Measurements from ENCODE around the gene PSMD5.
A peak's percentile ranks its signal among the peaks of the same experiment; 100 is the strongest.

The PSMD5 gene

GRCh38 chr9:120867676-120868338, 25.1 kb upstream of the PSMD5 start:
- Histone ChIP-seq H3K27ac (ENCODE audit: poor library complexity, severe bottlenecking) (peak overlapping the region; percentile 14), H3K9me3 (ENCODE audit: severe bottlenecking) (no peaks in the 10 kb centered on the region), H3K27me3 (ENCODE audit: insufficient read depth, poor library complexity, severe bottlenecking) (no peaks in the 10 kb centered on the region), H3K4me1 (ENCODE audit: insufficient read depth, poor library complexity, severe bottlenecking) (peaks cover 5% of the 10 kb centered on the region), H3K36me3 (ENCODE audit: low read depth) (peaks cover 81% of the 10 kb centered on the region), H3K4me3 (ENCODE audit: severe bottlenecking) (no peak overlapping the region)
- TF ChIP-seq CTCF (IDR thresholded peaks at IDR 0.05; ENCODE audit: poor library complexity, severe bottlenecking) = no peak
- DNase-seq (ENCODE audit: low spot score) = no peak
- no peak for ATAC-seq (ENCODE audit: low read depth)

GRCh38 chr9:120866651-120867050, 23.9 kb upstream of the PSMD5 start:
- Histone ChIP-seq H3K36me3 (ENCODE audit: low read depth) (peaks cover 82% of the 10 kb centered on the region), H3K27me3 (ENCODE audit: insufficient read depth, poor library complexity, severe bottlenecking) (no peaks in the 10 kb centered on the region), H3K4me3 (ENCODE audit: severe bottlenecking) (no peak overlapping the region), H3K27ac (ENCODE audit: poor library complexity, severe bottlenecking) (no peak overlapping the region), H3K9me3 (ENCODE audit: severe bottlenecking) (no peaks in the 10 kb centered on the region), H3K4me1 (ENCODE audit: insufficient read depth, poor library complexity, severe bottlenecking) (peaks cover 5% of the 10 kb centered on the region)
- TF ChIP-seq CTCF (IDR thresholded peaks at IDR 0.05; ENCODE audit: poor library complexity, severe bottlenecking) = no peak
- DNase-seq (ENCODE audit: low spot score) (no peak), ATAC-seq (ENCODE audit: low read depth) (no peak)

GRCh38 chr9:120865809-120866208, 23.1 kb upstream of the PSMD5 start:
- ATAC-seq (ENCODE audit: low read depth) = no peak
- peaks cover 81% of the 10 kb centered on the region for H3K36me3 ChIP-seq (ENCODE audit: low read depth)
- peaks cover 5% of the 10 kb centered on the region for H3K4me1 ChIP-seq (ENCODE audit: insufficient read depth, poor library complexity, severe bottlenecking)
- no peak overlapping the region for H3K27ac ChIP-seq (ENCODE audit: poor library complexity, severe bottlenecking)
- no peak for TF ChIP-seq CTCF (IDR thresholded peaks at IDR 0.05; ENCODE audit: poor library complexity, severe bottlenecking)
- H3K9me3 ChIP-seq (ENCODE audit: severe bottlenecking) = no peaks in the 10 kb centered on the region
- no peaks in the 10 kb centered on the region for H3K27me3 ChIP-seq (ENCODE audit: insufficient read depth, poor library complexity, severe bottlenecking)
- no peak overlapping the region for H3K4me3 ChIP-seq (ENCODE audit: severe bottlenecking)
- no peak for DNase-seq (ENCODE audit: low spot score)

GRCh38 chr9:120865176-120865575, 22.5 kb upstream of the PSMD5 start:
- Histone ChIP-seq H3K9me3 (ENCODE audit: severe bottlenecking) (no peaks in the 10 kb centered on the region), H3K4me1 (ENCODE audit: insufficient read depth, poor library complexity, severe bottlenecking) (peaks cover 5% of the 10 kb centered on the region), H3K36me3 (ENCODE audit: low read depth) (peaks cover 83% of the 10 kb centered on the region), H3K4me3 (ENCODE audit: severe bottlenecking) (no peak overlapping the region), H3K27ac (ENCODE audit: poor library complexity, severe bottlenecking) (no peak overlapping the region), H3K27me3 (ENCODE audit: insufficient read depth, poor library complexity, severe bottlenecking) (no peaks in the 10 kb centered on the region)
- DNase-seq (ENCODE audit: low spot score) (no peak), ATAC-seq (ENCODE audit: low read depth) (no peak)
- no peak for TF ChIP-seq CTCF (IDR thresholded peaks at IDR 0.05; ENCODE audit: poor library complexity, severe bottlenecking)

GRCh38 chr9:120864719-120865118, 22.0 kb upstream of the PSMD5 start:
- peaks cover 87% of the 10 kb centered on the region for H3K36me3 ChIP-seq (ENCODE audit: low read depth)
- no peak overlapping the region for H3K27ac ChIP-seq (ENCODE audit: poor library complexity, severe bottlenecking)
- no peaks in the 10 kb centered on the region for H3K27me3 ChIP-seq (ENCODE audit: insufficient read depth, poor library complexity, severe bottlenecking)
- H3K4me1 ChIP-seq (ENCODE audit: insufficient read depth, poor library complexity, severe bottlenecking) = peaks cover 5% of the 10 kb centered on the region
- DNase-seq (ENCODE audit: low spot score) (no peak), ATAC-seq (ENCODE audit: low read depth) (no peak)
- no peak for TF ChIP-seq CTCF (IDR thresholded peaks at IDR 0.05; ENCODE audit: poor library complexity, severe bottlenecking)
- no peaks in the 10 kb centered on the region for H3K9me3 ChIP-seq (ENCODE audit: severe bottlenecking)
- no peak overlapping the region for H3K4me3 ChIP-seq (ENCODE audit: severe bottlenecking)

Measured in RWPE2 (cell line).